ENCODE data around the gene DELE1.

DNA sequence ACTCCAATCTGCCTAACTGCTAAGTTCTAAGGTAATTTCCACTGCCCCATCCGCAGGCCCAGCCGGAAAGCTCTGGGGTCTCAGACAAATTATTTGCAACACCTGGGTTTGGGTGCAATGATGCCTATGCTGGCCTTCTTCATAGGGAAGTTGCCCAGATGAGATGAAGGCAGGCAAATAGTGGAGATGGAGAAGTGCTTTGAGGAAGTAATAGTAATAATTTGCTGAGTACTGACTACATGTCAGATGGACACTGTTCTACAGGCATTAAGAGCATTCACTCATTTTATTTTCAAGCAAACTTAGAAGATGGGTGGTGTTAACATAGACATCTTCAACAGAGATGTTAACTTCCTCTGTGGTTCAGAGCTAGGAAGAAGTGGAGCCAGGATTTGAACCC lies 30.5 kb downstream of the DELE1 start:
- TF ChIP-seq, protein P1, sequence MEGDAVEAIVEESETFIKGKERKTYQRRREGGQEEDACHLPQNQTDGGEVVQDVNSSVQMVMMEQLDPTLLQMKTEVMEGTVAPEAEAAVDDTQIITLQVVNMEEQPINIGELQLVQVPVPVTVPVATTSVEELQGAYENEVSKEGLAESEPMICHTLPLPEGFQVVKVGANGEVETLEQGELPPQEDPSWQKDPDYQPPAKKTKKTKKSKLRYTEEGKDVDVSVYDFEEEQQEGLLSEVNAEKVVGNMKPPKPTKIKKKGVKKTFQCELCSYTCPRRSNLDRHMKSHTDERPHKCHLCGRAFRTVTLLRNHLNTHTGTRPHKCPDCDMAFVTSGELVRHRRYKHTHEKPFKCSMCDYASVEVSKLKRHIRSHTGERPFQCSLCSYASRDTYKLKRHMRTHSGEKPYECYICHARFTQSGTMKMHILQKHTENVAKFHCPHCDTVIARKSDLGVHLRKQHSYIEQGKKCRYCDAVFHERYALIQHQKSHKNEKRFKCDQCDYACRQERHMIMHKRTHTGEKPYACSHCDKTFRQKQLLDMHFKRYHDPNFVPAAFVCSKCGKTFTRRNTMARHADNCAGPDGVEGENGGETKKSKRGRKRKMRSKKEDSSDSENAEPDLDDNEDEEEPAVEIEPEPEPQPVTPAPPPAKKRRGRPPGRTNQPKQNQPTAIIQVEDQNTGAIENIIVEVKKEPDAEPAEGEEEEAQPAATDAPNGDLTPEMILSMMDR (IDR thresholded peaks at IDR 0.05), result no peak
- TF ChIP-seq POLR2A (IDR thresholded peaks at IDR 0.05), result no peak
